Measurements from ENCODE around the gene MFGE8.

- no peak for TF ChIP-seq CTCF (IDR thresholded peaks at IDR 0.05; ENCODE audit: low read length)
- no peak for TF ChIP-seq EZH2 (IDR thresholded peaks at IDR 0.05; ENCODE audit: borderline replicate concordance, low read length)
These were observed 7.2 kb upstream of the MFGE8 start for GRCh38 chr15:88920186-88920891.

All from OCI-LY1 (cell line).